Adipose tissue (tissue), 3 donors: Measurements from ENCODE around the gene CNOT9. TPM values are rescaled to one million over a fixed set of nuclear protein-coding genes. Genes with fewer than 3 reads are reported as not detected.

Source experiments
- H3K27ac ChIP-seq: one replicate; pipeline ENCODE4 v1.5.1; 2013; ENCODE audit warnings: low read depth, low read length
- WGBS, 3 donors: extraction: QIAGEN DNeasy Blood & Tissue Kit; methylation state at CpG; one replicate each; pipeline ENCODE4 v1.1.7; 2013; 5-methylcytosine and 5-hydroxymethylcytosine counted together
- polyA plus RNA-seq, 3 donors: library from polyadenylated mRNA; stranded (reverse); fragments of 200-250 nt; gene quantifications; one replicate each; pipeline ENCODE4 v1.2.3, GENCODE V29; 2013
- donor health status: healthy with polysubstance abuse.
- donor health status: Bipolar disorder and iron deficiency.
- donor health status: healthy.

Gene CNOT9
- polyA plus RNA-seq, 3 donors: 9.1 to 19.8 (median 12.9) TPM

DNA sequence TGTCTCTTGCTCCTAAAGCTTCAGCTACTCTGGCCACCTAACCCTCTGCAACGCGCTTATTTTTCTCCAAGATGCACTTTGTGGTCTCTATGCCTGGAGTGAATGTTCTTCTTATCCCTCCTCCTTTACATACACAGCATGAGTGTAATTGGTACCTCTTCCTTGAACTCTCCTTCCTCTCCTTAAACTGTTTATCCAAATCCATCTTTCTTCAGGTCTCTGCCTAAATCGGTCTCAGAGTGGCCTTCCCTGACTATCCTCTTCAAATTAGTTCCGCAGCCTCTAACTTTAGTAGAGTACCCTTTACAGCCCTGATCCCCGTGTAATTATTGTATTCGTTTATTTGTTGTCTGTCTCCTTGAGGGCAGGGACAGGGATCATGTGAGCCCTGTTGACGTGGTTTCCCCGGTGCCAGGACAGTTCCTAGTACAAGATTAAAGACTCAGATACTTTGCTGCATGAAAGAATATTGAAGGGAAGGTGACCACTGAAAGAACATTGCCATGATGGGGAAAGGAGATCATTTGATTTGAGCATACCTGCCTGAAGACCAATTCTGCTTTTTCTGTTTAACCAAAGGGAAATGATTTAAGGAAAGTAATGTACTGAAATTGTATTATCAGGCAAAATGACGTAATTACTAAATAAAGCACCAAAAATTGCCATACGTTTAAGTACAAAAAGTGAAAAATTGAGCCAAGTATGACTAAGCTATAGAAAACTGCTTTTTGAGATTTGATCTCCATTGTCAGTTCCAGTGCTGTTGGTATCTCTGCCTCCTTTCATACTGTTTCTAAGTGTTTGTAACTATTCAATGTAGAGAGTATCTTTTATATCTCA, 1.2 kb downstream of the CNOT9 start:
- 5 to 7% (median 7%) methylated on average over 10 of the region's 10 CpGs for WGBS, 3 donors

DNA sequence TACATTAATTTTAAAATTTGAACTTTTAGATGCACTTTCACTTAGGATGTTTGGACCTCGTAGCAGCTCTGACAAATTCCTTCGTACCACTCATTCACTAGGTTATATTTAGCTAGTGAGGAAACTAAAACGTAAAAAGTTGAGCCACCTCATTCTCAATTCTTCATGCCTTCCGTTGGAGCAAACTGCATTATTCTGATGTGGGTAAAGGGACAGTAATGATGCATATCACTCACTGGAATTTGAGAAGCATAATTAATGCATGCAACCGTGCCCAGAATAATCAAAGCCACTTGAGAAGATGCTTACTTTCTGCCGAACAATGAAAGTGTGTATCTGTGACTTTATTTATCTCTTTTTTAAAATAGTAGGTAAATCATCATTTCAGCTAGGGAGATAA, 2.2 kb downstream of the CNOT9 start:
- WGBS, 3 donors: 30 to 32% (median 30%) methylated on average over 6 of the region's 6 CpGs
- no peak overlapping the region for H3K27ac ChIP-seq

More for the DNA sequence above, 1.2 kb downstream of the CNOT9 start:
- no peak overlapping the region for H3K27ac ChIP-seq

DNA sequence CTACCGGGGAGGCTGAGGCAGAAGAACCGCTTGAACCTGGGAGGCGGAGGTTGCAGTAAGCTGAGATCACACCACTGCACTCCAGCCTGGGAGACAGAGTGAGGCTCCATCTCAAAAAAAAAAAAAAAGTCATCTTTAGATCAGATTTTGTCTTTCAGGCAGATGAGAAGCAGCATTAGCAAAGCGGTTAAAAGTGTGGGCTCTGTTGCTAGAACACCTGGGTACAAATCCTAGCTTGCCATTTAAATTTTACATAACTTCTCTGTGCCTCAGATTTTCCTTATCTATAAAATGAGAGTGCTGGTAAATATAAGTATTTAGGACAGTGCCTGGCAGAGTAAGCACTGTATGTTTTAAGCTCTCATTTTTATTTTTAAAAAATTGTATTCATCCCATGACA, 8.2 kb downstream of the CNOT9 start:
- no peak overlapping the region for H3K27ac ChIP-seq
- WGBS, 3 donors: 95 to 96% (median 96%) methylated on average over 4 of the region's 4 CpGs

DNA sequence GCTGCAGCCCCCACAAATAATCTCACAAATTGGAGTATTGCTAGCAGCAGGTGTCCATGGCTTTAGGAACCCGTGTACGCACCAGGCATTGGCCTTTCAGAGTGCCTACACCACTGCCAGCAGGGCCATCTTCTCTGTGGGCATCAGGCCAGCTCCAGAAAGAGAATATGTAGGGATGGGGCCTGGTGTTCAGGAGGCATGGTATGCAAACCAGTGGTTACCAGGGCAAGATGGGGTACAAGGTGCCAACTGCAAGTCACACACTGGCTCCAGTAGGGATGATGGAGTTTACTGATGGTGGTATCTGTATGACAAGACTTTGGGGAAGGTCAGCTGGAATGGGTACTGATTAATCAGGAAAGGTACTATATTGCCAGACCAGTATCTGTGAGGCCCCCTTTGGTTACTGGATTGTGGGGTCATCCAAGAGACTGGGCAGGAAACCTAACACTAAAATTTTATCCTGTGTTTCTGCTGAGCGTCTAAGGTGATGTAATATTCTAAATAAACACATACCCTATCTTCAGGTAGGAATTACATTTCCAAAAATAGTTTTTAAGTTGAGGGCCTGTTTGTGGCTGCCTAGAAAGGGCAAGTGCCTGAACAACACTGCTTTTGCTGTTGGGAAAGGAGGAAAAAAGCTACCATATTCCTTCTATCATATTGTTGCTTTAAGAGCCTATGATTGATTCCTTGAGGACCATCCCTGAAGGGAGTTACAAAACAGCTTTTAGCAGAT, 9.0 kb downstream of the CNOT9 start:
- no peak overlapping the region for H3K27ac ChIP-seq
- 92 to 97% (median 94%) methylated on average over 3 of the region's 3 CpGs for WGBS, 3 donors

DNA sequence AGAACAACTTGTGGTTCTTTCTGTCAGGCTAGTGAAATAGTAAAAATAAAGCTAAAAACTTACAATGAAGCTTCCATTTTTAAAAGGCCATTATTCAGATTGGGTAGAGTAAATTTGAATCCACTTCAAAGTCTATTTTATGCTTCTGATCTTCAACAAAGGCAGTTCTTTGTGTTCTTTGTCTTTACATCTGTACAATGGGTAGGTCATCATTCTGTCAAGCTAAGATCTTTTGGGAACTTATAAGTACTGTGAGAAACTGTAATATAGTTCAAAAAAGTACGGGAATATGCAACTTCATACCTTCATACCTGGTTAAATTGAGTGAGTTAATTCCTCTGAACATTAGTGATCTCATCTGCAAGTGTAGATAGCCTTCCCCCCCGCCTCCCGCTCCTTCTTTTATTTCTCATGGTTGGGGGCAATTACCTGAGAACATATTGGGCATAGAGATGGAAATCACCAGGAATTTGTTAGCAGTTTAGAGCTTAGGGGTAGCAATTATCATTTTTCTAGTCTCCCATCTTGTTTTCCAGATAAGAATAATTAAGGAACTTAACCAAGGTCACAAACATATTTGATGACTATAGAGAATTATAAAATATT, 9.7 kb downstream of the CNOT9 start:
- WGBS, 3 donors: 94 to 99% (median 97%) methylated on average over 3 of the region's 3 CpGs
- H3K27ac ChIP-seq: no peak overlapping the region

DNA sequence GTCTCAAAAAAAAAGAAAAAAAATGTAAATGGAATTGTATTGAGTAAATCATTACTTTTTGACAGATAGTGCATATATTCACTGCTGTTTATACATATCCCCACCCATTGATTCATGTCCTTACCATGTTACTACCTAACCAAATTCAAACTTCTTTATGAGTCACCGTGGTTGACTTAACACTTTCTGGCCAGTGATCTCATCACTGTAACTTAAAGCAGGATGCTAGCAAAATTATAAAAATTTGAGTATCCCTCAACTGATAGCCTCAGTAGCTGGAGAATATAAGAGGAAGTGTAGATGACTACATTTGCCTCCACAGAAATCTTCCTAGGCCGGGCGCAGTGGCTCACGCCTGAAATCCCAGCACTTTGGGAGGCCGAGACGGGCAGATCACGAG, 13.4 kb downstream of the CNOT9 start:
- WGBS, 3 donors: 92 to 96% (median 94%) methylated on average over 7 of the region's 7 CpGs
- no peak overlapping the region for H3K27ac ChIP-seq

DNA sequence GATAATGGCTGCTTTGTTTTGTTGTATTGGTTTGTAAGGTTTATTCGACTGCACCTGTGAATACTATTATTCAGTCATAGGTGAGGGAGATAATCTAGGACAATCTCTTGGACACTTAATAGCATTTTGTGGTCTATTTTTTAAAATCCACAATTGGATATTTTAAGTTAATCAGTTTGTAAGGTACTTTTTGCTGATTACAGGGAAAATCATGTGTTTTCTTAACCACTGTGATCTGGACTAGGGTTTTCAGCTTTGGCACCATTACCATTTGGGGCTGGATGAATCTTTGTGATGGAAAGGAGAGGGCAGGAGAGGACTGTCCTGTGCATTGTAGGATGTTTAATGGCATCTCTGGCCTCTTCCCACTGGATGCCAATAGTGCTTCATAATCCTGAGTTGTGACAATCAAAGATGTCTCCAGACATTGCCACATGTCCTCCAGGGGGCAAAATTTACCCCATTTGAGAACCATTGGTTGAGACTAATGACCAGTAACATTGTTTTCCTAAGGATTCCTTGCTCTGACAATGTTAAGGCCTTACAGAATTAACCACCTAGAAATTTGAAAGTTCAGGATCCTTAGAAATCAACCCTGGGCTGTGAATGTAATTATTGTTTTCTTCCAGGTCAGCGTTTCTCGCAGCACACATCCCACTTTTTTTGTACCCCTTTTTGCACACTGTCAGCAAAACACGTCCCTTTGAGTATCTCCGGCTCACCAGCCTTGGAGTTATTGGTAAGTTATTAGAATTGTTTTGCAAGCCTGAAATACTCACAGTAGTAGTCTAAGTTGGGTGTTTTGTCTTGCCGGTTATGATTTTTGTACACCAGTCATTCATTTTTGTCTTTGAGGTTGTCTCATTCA, 15.6 kb downstream of the CNOT9 start:
- no peak overlapping the region for H3K27ac ChIP-seq
- WGBS, 3 donors: 94 to 95% (median 95%) methylated on average over 6 of the region's 6 CpGs

DNA sequence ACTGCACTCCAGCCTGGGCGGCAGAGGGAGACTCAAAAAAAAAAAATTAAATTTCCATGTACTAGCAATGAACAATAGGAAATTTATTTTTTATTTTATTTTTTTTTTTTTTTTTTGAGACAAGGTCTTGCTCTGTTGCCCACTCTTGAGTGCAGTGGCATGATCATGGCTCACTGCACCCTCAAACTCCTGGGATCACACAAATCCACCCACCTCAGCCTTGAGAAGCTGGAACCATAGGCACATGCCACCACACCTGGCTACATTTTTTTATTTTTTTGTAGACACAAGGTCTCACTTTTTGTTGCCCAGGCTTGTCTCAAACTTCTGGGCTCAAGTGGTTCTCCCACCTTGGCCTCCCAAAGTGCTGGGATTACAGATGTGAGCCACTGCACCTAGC, 16.9 kb downstream of the CNOT9 start:
- H3K27ac ChIP-seq: no peak overlapping the region
- WGBS, 3 donors: 93 to 100% (median 100%) methylated on average over 1 of the region's 1 CpG

DNA sequence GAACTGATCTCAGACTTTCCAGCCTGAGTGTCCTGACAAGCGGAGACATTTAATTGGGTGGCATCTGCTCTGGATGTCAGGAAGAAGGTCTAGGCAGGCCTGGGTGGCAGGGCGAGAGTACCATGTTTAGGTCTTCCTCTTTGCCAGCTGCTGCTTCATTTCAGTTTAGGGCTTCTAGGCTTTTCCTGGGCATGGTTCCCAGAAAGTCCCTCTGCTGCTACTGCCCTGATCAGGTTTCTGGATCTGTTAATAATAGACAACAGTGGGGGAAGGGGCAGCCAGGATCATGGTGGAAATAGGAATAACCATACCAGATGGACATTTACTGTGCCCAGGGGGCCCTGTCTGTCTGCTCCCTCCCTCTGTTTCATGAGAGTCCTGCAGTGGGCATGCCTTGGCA, 36.8 kb downstream of the CNOT9 start:
- WGBS, 3 donors: 75 to 88% (median 78%) methylated on average over 2 of the region's 2 CpGs
- no peak overlapping the region for H3K27ac ChIP-seq

DNA sequence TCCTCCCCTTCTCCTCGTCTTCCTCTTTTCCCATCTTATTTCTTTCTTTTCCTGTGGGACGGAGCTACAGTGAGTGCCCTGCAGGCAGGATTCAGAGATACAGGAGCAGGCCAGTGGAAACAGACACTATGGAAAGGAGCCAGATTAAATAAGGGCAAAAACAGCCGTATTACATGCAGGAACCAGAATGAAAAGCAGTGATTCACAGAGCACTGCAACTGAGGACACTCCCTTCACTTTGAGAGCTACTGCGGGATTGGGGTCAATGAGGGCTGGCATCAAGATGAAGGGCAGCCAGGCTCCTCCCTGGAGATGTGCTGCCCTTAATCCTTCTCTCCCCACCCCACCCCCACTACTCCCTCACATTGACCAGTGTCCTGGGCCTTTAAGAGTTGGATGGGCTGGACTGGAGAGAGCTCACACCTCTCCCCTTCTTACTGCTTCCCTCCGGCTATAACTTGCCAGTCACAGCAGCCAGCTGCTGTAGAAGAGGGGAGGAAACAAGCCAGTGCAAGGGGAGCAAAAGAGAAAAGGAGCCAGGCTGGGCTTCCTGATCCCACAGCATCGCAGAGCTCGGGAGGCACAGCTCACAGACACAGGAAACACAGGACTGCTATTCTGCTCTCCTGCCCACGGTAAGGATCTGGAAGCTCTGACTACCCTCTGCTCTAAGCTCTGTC, 38.9 kb downstream of the CNOT9 start, which contains the start of gene PLCD4:
TSS of gene PLCD4 (plus strand) at position 464 of the 680 bp plus-strand sequence. CDS start 7,841 bp downstream, outside the sequence.
- H3K27ac ChIP-seq: no peak within 1 kb of the TSS
- WGBS, 3 donors: 20 to 30% (median 23%) methylated on average over 8 of the region's 8 CpGs

DNA sequence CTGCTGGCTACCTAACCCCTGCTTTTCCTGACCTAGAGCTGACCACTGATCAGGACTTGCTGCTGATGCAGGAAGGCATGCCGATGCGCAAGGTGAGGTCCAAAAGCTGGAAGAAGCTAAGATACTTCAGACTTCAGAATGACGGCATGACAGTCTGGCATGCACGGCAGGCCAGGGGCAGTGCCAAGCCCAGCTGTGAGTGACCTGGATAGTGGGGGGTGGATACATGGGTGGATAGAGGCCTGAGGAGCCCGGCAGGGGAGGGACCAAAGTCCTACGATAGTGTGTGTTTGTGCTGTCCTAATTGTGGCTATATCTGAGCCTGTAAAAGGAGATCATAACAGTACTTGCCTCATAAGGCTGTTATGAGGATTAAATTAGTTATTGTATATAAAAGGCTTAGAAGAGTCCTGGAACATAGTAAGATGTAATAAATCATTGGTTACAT, 47.3 kb downstream of the CNOT9 start:
- no peak overlapping the region for H3K27ac ChIP-seq
- 74 to 88% (median 83%) methylated on average over 6 of the region's 6 CpGs for WGBS, 3 donors

DNA sequence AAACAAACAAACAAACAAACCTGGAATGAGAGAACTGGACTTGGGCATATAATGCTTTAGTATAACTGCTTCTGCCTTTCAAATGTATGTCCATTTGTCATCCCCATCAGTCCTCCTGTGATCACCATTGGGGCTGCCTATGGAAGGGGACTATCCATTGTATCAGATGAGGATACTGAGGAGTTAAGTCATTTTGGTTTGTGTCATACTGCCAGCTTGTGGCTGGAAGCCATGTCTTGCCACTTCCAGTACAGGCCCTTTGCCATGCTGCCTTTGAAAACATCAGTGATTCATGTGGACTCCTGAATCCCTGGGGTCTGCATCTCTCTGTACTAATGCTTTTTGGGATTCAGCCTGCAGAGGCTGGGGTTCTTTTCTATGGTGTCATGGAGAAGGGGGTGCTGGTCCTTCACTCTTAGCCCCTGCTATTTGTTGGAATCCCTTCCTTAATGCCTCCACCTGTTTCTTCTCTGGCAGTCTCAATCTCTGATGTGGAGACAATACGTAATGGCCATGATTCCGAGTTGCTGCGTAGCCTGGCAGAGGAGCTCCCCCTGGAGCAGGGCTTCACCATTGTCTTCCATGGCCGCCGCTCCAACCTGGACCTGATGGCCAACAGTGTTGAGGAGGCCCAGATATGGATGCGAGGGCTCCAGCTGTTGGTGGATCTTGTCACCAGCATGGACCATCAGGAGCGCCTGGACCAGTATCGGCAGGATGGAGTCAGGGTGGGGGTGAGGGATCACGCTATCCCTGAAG, 49.6 kb downstream of the CNOT9 start:
- WGBS, 3 donors: 90 to 92% (median 91%) methylated on average over 9 of the region's 9 CpGs
- H3K27ac ChIP-seq: no peak overlapping the region

DNA sequence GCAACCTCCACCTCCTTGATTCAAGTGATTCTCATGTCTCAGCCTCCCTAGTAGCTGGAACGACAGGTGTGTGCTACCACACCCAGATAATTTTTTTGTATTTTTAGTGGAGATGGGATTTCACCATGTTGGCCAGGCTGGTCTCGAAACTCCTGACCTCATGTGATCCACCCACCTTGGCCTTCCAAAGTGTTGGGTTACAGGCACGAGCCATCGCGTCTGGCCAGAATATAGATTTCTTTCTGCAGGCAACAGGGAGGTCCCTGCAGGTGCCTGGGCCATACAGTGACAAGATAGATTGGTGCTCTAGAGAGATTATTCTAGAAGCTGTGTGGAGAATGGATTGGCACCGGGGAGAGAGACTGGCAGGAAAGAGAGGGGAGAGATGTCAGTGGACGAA, 52.4 kb downstream of the CNOT9 start:
- 78 to 82% (median 80%) methylated on average over 7 of the region's 7 CpGs for WGBS, 3 donors
- H3K27ac ChIP-seq: no peak overlapping the region

DNA sequence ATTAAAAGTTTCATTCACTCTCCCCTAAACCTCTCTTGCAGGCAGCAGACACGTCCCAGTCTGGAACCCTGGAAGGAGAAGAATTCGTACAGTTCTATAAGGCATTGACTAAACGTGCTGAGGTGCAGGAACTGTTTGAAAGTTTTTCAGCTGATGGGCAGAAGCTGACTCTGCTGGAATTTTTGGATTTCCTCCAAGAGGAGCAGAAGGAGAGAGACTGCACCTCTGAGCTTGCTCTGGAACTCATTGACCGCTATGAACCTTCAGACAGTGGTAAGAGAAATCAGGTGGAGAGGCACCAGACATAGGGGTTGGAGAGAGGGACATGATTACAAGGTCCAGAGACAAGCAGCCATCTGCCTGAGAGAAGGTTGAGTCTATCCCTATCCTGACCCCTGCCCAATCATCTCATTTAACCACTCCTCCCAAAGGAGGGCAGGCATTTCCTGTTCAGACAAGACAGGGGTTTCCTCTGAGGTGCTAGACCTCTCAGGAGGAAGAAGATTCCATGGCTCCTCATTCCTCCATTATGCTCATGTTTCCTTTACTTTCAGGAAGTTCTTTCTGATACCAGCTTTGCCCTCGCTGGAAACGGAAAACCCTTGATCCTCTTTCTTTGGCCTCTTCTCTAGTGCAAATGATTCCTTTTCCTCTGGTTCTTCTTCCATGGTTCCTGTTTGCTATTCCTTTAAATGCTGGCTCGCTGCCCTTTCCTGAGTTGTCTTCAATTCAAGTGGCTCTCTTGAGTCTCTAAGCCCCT, 54.1 kb downstream of the CNOT9 start:
- H3K27ac ChIP-seq: no peak overlapping the region
- WGBS, 3 donors: 49 to 57% (median 55%) methylated on average over 7 of the region's 7 CpGs

DNA sequence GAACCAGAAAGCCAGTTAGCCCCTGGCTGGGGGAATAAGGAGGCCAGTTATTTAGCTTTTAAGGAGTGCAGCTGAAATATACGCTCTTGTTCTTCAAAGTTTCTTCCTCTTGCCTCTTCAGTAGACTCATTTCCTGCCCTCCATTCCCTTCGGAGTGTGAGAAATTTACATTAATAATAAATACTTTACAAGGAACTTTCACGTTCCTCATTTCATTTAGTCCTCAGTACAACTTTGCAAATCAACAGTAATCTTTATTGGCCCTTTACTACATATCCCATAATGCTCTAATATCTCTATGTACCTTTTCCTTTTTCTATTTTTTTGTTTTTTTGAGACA, 54.7 kb downstream of the CNOT9 start:
- H3K27ac ChIP-seq: no peak overlapping the region
- 33 to 72% (median 42%) methylated on average over 3 of the region's 3 CpGs for WGBS, 3 donors

DNA sequence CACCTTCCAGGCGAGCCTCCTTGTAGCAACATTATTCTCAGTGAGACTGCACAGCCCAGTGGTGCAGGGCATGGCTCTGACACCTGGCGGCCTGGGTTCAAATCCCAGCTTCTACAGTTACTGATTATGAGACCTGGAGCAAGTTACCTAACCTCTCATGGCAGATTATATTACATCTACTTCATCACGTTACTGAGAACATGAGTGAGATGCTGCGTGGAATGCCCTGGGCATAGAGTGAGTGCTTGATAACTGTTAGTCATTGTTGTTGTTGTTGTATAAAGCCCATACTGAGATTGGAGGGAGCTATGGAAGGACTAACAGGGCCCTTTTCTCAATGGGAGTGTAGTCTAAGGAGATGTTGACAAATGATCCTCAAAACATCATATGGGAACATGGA, 57.7 kb downstream of the CNOT9 start:
- H3K27ac ChIP-seq: no peak overlapping the region
- 87 to 91% (median 88%) methylated on average over 4 of the region's 4 CpGs for WGBS, 3 donors
